NCI-H2171 (cell line): ENCODE measurements around the gene PARM1.

ENCODE experiments used
- DNase-seq: peaks from one replicate; lab custom pipeline; 2025; lab: John Stamatoyannopoulos, UW

PARM1 gene

DNA sequence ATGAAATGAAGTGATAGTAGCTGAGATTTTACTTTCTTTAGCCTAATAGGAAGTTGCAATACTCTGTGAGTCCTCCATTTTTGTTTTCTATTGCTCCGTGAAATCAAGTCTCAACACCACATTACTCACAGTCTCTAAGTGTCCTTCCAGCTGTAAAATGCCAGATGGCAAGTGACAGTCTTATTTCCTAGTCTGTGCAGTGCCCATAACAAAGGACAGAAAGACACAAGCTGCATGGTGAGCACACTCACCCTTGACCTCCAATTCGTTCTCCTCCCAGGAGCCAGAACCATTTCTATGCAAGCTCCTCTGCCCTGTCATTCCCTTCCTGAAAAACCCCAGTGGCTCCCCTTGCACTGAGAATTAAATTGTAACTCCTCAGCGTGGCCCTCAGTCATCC is 101.6 kb downstream of the PARM1 start:
- DNase-seq, result no peak

DNA sequence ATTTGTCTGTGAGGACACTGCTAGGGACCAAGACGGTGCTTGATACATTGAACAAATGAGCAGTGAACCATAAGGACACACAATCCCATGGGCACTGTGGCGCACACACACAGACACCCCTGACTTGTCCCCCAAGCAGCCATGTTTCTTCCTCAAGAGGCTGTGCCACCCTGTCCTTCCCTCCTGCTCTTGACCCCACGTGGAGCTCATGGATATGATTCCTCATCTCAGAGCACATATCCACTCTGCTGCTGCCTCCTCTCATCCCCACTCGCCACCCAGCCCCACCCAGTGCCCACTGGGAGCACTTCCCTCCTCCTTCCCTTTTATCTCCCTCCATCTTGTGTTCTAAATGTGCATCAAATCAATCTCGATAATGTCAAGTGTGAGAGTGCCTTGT is 102.4 kb downstream of the PARM1 start:
- DNase-seq, result no peak

DNA sequence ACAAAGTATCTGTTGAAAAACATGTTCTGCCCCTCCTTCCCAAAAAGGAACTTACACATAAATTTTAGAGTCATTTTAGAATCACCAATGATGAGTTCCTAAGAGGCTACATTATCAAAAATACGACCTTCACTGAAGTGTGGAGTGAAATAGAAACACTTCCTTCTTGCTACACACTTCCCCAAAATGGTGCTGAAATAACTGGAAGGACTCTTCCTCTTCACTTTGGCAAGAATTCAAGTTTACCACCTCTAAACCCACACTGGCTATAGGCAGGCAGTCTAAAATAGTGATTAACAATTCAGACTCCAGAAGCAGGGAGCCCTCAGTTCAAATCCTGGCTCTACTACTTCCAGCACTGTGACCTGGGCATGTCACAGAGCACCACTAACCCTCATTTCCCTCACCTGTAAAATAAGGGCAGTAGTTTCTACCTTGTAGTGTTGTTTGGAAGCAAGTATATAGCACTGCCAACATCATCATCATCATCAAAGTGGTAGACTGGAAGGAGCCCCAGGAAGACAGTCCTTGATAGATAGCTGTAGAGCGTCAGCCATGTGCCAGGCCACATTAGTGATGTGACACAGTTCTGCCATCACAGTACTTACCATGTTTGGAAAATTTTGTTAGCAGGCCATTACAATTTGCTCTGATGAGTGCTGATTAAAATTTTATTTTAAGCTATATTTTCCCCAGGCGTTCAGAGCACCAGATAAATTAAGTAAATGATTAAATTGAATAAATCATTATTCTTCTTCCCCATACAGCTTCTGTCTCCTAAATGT is 103.3 kb downstream of the PARM1 start:
- DNase-seq, result no peak

DNA sequence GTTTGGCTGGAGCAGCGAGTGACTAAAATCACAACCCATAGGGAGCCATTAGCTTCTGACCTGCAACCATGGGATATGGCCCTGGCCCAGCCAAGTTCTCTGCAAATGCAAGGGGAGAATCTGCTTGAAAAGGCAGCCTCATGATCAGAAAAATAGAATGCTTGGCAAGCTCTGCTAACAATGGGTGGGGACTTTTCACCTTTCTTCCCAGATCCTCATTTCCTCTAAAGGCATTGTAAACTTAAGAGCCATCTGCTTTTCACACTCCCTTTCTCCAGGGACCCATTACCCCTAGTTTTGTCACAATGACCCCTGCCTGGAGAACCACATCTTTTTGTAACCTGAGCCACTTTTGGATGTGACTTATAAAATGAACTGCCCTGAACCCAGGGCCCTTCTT is 104.3 kb downstream of the PARM1 start:
- peak; percentile 22 for DNase-seq

DNA sequence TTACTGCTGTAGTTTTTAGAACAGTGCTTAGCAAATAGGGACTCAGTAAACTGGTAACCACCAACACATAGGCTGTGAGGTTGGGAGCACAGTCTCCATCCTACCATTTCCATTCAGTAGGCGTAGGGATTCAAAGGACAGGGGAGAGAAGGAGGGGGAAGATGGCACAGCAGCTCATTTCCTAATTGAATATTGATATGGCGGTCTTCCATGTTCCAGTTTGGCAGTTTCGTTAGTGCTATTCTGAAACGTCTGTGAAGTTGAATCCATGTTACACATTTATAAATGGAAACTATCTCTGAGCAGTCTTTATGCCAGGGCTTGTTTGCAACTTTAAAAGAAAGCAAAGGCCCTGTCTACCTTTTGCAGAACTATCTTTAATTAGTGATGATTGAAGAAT is 105.5 kb downstream of the PARM1 start:
- DNase-seq, result no peak

DNA sequence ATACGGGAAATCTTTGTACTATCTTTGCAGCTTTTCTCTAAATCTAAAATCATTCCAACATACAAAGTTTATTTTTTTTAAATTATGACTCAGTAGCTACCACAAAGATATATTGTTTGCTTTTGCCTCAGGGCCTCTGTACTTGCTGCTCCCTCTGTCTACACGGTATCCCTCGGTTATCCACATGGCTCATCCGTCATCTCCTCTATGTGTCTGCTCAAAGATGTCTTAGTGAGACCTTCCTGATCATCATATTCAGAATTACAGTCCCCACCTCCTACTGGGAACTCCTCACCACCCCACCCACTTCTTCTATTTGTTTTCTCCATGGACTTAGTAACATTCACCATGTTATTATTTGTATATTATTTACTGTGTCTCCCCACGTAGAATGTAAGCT is 107.8 kb downstream of the PARM1 start:
- no peak for DNase-seq

DNA sequence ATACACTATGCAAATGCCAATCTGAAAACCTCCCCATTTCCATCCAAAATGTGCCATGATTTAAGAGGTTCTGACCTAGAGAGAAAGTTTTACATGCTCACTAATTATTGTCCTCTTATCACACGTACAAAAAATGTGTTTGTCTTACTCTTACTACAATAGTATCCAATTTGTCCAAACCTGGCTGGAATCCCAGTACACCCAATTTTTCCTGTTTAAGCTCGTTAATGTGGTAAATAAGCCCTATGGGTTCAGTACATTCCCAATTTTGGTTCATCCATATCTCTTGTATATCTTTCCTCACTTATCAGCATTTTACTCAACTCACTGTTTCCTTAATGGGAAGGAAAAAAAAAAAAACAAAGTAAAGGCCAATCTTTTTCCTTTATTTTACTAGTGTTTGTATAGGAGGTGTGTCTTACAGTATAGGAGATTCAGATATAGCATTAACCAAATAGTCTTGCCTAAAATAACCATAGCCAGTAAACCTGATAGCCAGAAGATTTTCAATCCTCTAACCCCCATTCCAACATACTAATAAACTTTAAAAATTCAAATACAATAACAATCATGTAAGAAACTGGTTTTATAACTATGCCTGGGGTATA is 109.8 kb downstream of the PARM1 start:
- no peak for DNase-seq

DNA sequence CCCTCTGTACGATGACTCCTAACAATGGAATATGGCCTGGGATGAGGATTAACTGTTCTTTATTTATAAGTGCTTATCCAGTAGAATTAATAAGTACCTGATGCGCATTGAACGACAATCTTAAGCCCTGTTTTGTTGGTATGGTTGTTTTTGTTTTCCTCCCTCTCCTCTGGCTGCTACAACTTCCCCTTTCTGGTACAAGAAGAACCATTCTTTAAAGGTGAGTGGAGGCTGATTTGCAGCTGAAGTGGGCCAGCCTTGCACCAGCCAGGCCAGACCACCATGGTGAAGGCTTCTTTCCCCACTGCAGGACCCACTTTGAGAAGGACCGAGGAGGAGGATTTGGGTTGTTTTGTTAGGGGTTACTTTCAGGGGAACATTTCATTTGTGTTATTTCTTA is 113.3 kb downstream of the PARM1 start:
- DNase-seq, result no peak

DNA sequence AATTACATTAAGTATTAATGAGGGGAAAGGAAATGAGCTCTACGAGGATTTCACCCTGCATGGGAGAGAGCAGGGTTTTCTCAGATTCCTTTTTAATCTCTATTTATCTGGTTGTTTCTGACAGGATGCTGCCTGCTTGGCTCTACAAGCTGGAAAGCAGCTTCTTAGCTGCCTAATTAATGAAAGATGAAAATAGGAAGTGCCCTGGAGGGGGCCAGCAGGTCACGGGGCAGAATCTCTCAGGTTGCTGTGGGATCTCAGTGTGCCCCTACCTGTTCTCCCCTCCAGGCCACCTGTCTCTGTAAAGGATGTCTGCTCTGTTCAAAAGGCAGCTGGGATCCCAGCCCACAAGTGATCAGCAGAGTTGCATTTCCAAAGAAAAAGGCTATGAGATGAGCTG is 113.7 kb downstream of the PARM1 start:
- no peak for DNase-seq

DNA sequence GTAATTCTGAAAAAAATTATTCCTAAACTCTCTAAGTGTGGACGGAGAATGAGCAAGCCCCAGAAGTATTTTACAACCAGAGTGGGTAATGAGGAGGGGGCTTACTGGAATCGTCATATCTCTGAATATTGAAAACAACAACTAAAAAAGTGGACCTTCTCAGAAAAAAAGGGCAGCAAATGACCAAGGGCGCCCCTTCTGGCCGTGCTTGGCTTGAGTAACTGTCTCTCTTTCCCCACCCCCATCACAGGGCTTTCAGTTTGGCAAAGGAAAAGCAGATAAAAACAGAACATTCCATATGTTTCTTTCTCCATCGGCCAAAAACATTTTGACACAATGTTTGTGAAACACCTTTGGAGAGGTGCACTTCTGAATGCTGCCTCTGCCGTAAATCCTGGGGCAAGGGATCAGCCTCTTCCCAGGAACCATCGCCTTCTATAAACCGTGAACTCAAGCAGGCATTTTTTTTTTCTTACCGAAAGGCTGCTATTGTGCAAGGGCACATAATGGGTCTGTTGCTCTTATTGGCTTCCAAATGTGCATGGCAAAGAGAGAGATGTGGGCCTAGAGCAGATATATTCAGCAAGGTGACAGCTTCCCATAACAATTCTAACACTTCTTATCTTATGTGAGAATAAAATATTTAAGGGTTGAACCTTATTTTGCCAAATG is 115.4 kb downstream of the PARM1 start:
- DNase-seq, result no peak

DNA sequence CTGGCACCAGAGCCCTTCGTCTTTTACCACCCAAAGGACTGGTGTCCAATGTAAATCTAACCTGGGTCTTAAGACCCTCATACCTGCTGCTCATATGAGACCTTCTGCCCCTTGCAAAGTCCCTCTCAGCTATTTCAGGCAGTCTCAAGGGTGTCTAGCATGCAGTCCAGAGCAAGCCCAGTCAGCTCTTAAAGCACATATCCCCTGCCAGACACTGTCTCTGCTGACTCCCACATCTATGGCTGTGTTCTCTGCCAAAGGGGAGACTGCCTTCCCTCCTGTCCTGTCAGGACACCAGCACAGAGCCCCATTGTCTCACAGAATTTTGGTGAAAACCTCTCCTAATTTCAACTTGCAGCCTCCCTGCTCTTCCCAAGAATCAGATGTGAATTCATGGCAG is 118.5 kb downstream of the PARM1 start:
- no peak for DNase-seq

DNA sequence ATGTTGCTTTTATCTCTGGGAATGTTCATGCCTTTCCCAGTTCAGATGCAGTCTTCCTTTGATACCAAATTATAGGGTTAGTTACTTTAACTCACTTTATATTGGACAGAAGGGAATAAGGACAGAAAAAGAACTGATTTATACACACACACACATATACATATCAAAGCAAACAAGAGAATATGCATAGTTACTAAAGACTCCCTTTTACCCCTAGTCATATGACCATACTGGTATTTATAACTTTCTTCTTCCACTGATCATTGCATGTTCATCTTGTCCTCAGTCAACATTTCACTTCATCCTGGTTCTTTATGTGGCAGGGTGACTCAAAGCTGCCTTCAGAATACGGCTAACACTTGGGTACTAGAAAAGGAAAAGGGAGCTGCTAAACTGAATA is 120.4 kb downstream of the PARM1 start:
- no peak for DNase-seq

DNA sequence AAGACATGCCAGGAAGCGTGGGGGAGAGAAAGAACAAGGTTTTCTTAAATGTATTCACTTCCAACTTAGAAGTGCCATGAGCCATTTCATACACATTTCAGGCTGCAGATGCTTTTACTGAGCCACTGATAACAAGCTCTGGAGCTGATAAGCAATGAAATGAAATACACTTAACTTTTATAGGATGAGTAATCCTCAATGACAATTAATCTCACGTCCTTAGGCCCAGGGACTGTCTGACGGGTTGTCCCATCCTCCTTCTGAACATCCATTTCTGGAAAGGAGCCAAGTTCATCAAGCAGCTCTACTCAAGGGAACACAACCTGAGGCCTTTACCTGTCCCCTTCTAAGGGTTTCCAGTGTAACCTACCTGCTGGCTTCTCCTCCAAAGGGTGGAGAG is 121.2 kb downstream of the PARM1 start:
- DNase-seq, result no peak

DNA sequence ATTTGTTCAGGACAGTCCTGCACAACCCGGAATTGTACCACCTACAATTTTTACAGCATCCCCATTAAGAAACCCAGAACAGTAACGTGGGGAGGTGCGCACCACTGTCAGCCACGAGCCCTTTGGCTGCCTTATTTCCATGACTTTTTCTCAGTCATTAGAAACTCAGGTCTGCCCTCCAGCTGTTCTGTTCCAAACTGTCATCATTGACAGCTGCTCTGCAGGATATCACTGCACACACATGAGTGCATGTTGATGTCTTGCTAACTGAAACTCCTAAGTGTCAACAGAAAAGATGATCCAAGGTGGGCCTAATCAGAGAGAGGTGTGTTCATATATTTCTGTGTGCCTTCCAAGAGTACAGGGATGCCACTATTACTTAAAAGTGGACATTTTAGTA is 123.4 kb downstream of the PARM1 start:
- no peak for DNase-seq

DNA sequence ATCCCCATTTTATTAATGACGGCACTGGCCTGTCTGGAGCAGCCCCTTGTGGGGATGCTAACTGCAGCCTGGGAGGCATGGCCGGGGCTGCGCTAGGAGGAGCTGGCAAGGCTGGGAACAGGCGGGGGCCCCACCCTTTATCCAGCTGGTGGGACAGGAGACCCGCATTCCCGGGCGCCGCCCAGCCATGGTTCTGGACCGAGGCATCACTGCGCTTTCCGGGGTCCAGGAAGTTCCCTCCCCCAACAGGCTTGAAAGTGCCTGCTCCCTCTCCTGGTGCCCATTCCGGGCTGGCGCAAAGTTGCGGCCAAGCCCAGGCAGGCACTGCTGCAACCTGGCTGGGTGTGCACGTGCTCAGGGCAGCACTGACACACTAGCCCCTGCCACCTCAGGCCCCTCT is 124.5 kb downstream of the PARM1 start:
- DNase-seq, result no peak

DNA sequence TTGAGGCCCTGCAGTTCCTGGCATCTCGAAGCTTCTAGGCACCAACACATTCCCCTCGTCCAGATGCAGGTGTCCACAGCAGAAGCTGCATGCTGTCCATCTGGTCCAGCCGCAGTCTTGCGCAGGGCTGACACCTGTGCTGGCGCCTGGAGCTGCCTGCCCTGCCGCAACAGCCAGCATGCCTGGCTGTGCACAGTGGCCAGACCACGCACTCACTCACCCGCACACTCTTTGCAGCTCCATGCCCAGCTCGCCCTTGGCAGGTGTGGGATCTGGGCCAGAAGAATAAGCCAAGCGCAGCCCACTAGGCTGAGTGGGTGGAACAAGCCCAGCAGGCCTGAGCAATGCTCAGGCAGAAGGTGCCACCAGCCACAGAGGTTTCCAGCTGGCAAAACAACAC is 125.6 kb downstream of the PARM1 start:
- no peak for DNase-seq

DNA sequence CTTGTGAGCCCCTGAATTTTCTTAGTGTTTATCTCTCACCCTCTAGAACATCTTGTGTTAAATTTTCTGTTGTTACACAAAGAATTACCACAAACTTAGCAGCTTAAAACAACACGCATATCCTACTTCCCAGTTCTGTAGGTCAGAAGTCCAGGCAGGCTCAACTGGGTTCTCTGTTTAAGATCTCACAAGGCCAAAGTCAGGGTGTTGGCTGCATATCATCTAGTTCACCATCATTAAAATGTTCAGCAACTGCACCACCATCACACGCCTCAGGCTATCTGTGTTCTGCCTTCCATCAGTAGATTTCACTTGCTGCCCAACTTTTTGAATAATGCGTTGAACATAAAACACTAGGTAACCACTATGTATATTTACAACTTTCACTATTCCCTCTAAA is 130.5 kb downstream of the PARM1 start:
- no peak for DNase-seq

DNA sequence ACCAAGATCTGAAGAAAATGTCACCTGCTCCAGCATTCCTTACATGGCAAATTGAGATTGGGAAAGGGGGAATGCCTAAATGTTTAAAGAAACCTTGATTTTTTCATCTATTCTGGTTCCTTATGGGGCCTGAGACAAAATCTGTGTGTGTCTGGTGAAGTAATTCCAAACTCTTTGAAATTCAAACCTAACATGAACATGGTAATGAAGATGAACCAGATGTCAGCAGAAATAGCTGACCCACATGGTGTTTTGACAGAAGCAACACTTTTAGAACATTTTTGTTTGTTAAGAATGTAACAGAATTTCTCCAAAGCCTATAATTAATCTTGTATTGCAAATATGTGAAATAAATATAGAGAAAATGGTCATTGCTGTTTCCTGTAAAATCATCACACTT is 133.0 kb downstream of the PARM1 start:
- DNase-seq, result no peak

DNA sequence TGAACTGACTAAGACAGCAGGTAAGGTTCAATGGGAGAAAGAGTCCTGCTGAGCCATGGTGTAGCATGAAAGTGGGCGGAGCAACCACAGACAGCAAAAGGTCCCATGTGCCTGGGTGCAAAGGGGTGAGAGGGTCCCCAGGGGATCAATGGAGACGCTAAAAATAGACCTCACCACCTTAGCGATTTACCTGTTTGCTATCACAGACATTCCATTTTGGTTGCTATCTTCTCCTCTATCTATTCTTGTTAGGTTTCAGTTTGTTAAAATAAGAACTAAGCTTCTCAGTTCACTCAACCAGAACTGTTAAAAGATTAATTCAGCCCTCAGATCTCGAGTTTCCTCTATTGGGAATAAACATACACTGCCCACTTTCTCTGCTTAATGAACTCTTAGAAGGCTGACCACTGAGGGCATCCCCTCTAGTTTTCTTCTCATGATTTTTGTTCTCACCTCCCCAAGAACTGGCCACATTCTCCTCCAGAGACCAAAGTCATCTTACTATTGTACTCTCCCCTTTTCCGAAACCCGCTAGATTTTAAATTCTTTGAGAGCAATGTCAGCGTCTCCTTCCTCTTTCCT is 136.7 kb downstream of the PARM1 start:
- DNase-seq, result no peak

DNA sequence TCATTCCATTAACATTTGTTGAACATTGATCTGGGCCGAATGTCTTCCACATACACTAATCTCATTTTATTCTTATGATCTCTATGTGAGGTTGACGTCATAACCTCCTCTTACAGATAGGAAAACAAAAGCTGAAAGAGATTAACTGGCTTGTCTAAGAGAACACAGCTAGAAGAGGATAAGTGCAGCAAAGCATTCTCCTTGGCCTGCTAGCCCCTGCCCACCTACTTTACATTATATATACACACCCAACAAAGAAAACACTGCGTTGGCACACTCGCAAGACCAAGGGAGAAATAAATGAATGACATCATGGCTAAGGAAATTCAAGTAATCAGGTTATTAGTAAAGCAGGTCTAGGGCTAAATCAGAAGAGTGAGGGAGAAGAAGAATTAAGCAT is 138.4 kb downstream of the PARM1 start:
- no peak for DNase-seq

DNA sequence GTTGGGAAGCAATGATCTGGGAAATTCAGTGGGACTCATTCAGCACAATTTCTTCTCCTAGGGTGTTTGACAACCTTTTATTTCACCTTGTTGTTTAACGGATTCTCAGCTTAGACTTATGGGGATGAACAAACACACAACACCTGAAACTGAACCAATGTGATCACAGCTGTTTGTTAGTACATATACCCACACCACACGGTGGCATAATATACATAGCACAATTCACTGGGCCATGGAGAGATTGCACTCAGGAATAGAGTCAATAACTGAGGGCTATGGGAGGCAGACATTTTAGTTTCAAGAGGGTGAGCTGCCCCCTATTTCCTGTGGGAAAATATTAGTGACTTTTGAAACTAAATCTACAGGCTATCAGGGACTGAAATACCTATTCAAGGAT is 148.0 kb downstream of the PARM1 start:
- no peak for DNase-seq

DNA sequence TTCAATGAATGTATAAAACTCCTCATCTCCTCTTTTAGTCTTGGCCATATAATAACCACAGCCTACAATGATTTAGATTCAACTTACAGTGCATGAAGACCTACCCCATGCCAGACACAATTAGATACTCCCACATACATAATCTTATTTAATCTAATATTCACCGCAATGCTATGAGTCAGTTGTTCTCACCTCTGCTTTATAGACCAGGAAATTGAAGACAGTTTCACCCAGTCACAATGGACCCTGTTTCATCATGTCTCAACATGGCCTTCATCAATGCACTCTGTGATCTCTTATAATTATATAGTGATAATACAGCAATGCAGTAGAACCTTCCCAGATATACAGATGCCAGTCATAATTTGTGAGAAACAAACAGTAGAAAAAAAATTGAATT is 148.6 kb downstream of the PARM1 start:
- no peak for DNase-seq

DNA sequence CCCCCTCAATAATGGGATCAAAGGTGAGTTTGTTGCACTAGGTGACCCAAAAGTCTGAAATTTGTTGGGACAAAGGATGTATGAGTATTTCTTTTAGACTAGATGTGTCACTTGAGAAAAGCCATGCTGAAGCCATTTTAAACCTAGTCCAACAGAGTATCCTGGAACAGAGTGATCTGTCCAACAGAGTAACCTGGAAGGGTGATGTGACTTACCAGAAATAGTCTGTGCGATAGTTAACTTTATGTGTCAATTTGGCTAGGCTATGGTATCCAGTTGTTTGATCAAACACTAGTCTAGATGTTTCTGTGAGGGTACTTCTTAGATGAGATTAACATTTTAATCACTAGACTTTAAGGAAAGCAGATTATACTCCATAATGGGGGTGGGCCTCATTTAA is 154.5 kb downstream of the PARM1 start:
- DNase-seq, result no peak
